GM23248 (cell line): ENCODE data around the gene MAPK11. TPM values are rescaled to one million over a fixed set of nuclear protein-coding genes. Genes with fewer than 3 reads are reported as not detected.

Source experiments
- DNase-seq: peaks from one replicate; pipeline ENCODE4 v3.0.0-alpha.2; 2015
- H2AFZ ChIP-seq: fragments of 200-600 bp; sonication (generic); 2 replicates; pipeline ENCODE4 v1.6.1; 2016; ENCODE audit warnings: antibody characterized with exemption
- H3F3A ChIP-seq: fragments of 200-600 bp; sonication (generic); 2 replicates; pipeline ENCODE4 v1.6.1; 2016; ENCODE audit warnings: mild to moderate bottlenecking, antibody characterized with exemption, mixed run types; ENCODE audit not compliant: insufficient read depth
- H3K27ac ChIP-seq: fragments of 200-600 bp; sonication (generic); 2 replicates; pipeline ENCODE4 v1.5.1; 2016; ENCODE audit warnings: mild to moderate bottlenecking
- H3K27me3 ChIP-seq: fragments of 200-600 bp; sonication (generic); replicated peaks from 2 replicates; pipeline ENCODE4 v1.6.1; 2016; ENCODE audit warnings: mild to moderate bottlenecking; ENCODE audit not compliant: insufficient read depth
- H3K36me3 ChIP-seq: fragments of 200-600 bp; sonication (generic); 2 replicates; pipeline ENCODE4 v1.6.1; 2016; ENCODE audit warnings: low read depth, mild to moderate bottlenecking
- H3K4me1 ChIP-seq: fragments of 200-600 bp; sonication (generic); 2 replicates; pipeline ENCODE4 v1.6.1; 2016; ENCODE audit warnings: mild to moderate bottlenecking; ENCODE audit not compliant: insufficient read depth
- H3K4me2 ChIP-seq: fragments of 200-600 bp; sonication (generic); one replicate; pipeline ENCODE4 v1.6.1; 2016; ENCODE audit warnings: mild to moderate bottlenecking; ENCODE audit not compliant: unreplicated experiment
- H3K4me3 ChIP-seq: fragments of 200-600 bp; sonication (generic); 2 replicates; pipeline ENCODE4 v1.5.1; 2016; ENCODE audit warnings: mild to moderate bottlenecking
- H3K79me2 ChIP-seq: fragments of 200-600 bp; sonication (generic); 2 replicates; pipeline ENCODE4 v1.6.1; 2016; ENCODE audit warnings: mild to moderate bottlenecking; ENCODE audit not compliant: insufficient read depth
- H3K9ac ChIP-seq: fragments of 200-600 bp; sonication (generic); 2 replicates; pipeline ENCODE4 v1.6.1; 2016; ENCODE audit warnings: mild to moderate bottlenecking
- H3K9me2 ChIP-seq: fragments of 200-600 bp; sonication (generic); 2 replicates; pipeline ENCODE4 v1.6.1; 2016; ENCODE audit warnings: mixed run types, mild to moderate bottlenecking, moderate library complexity; ENCODE audit not compliant: insufficient read depth
- H3K9me3 ChIP-seq: fragments of 200-600 bp; sonication (generic); one replicate; pipeline ENCODE4 v1.6.1; 2017; ENCODE audit warnings: low read depth
- H4K20me1 ChIP-seq: fragments of 200-600 bp; sonication (generic); 2 replicates; pipeline ENCODE4 v1.6.0; 2016; ENCODE audit not compliant: insufficient read depth
- EZH2 ChIP-seq: fragments of 200-600 bp; sonication (generic); IDR thresholded peaks from 2 replicates; pipeline ENCODE4 v1.6.1; 2018; ENCODE audit warnings: antibody characterized with exemption, mild to moderate bottlenecking; ENCODE audit not compliant: insufficient read depth, poor library complexity, severe bottlenecking
- EZH2phosphoT487 ChIP-seq: fragments of 200-600 bp; sonication (generic); IDR thresholded peaks from 2 replicates; pipeline ENCODE4 v1.6.1; 2018; ENCODE audit warnings: antibody characterized with exemption, moderate library complexity, mild to moderate bottlenecking, low read depth; ENCODE audit not compliant: insufficient read depth
- WGBS, 2 experiments: methylation state at CpG; one replicate each; pipeline ENCODE4 v1.1.6; 2015 to 2017; ENCODE audit warnings: low lambda C conversion rate in 2 of 2, low coverage in 1 of 2; ENCODE audit errors: missing lambda C conversion rate in 2 of 2; 5-methylcytosine and 5-hydroxymethylcytosine counted together
- in situ Hi-C: fragments of 300-500 bp; cut with MboI; formaldehyde crosslinking; loops from 2 replicates; pipeline ENCODE4 v1.15.0; 2020
- polyA plus RNA-seq: library from polyadenylated mRNA; unstranded; fragments of >200 nt; fragmentation: Nextera tagmentation; extraction: Ambion mirVana; gene quantifications from 2 replicates; pipeline ENCODE4 v1.2.1, GENCODE V29; 2016
- total RNA-seq: library from RNA; depleted of rRNA; stranded (reverse); fragments of >200 nt; shearing (Covaris generic); gene quantifications from 2 replicates; pipeline ENCODE4 v1.2.3, GENCODE V29; 2014

The MAPK11 gene
- total and polyA plus RNA-seq, 2 experiments from 2014 or later = 1.2 to 9.8 TPM

DNA sequence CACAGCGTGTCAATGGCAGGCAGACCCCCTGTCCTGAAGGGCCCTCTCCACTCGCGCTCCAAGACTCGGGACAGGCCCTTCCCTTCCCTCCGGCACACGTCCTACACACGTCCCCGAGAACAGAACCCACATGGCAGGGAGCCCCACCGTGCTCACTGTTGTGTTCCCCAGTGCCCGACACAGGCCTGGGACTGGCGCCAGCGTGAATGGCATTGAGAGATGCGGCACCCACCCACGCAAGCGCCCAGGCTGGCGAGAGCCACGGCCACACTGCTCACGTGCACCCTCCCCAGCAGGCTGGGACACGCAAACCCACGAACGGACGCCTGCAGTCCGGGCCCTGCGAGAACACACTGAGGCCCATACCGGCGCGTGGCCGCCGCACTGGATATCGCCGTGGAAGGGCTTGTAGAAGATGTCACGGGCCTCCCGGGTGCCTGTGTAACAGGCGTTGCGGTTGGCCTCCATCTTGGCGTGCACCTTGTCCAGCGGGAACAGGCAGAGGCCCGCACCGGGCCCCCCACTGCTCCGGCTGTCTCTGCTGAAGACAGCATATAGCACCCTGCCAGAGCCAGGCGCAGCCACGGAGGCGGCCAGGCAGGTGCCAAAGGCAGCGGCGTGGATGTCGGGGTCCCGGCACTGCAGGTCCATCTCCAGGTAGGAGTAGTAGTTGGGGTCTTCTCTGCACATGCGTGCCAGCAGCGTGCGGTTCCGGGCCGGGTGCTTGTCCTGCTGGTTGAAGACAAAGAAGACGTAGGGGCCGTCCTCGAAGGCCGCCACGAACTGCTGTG lies 19.2 kb upstream of the MAPK11 start:
- no peak for TF ChIP-seq EZH2phosphoT487
- TF ChIP-seq EZH2 = no peak
- in situ Hi-C loops = no loop called here
- Histone ChIP-seq H3K36me3 (peaks cover 14% of the 10 kb centered on the region; the same call in 1 of the 2 replicates), H3K4me1 (peaks cover 19% of the 10 kb centered on the region), H3K27ac (no peak overlapping the region), H3K27me3 (no peaks in the 10 kb centered on the region), H4K20me1 (no peaks in the 10 kb centered on the region), H3K9me3 (no peaks in the 10 kb centered on the region), H3K79me2 (peaks cover 92% of the 10 kb centered on the region), H3F3A (no peaks in the 10 kb centered on the region), H3K9ac (no peak overlapping the region), H3K9me2 (no peaks in the 10 kb centered on the region), H3K4me3 (no peak overlapping the region), H2AFZ (no peak overlapping the region), H3K4me2 (no peak overlapping the region)
- WGBS, 2 experiments = 95 to 97% methylated on average over 52 of the region's 57 CpGs
- no peak for DNase-seq

GRCh38 chr22:50287731-50288130 lies 17.6 kb upstream of the MAPK11 start:
- 92 to 94% methylated on average over 28 to 31 of the region's 31 CpGs for WGBS, 2 experiments
- in situ Hi-C loops = no loop called here
- Histone ChIP-seq H3K9me2 (no peaks in the 10 kb centered on the region), H3K9me3 (no peaks in the 10 kb centered on the region), H3K9ac (no peak overlapping the region), H3K4me1 (peaks cover 6% of the 10 kb centered on the region), H3K79me2 (peaks cover 77% of the 10 kb centered on the region), H2AFZ (no peak overlapping the region), H4K20me1 (no peaks in the 10 kb centered on the region), H3K36me3 (peaks cover 14% of the 10 kb centered on the region; the same call in 1 of the 2 replicates), H3K4me3 (no peak overlapping the region), H3F3A (no peaks in the 10 kb centered on the region), H3K4me2 (no peak overlapping the region), H3K27me3 (no peaks in the 10 kb centered on the region), H3K27ac (no peak overlapping the region)
- no peak for DNase-seq
- TF ChIP-seq EZH2phosphoT487 (no peak), EZH2 (no peak)

- Histone ChIP-seq H3K4me1 (no peaks in the 10 kb centered on the region), H3K27ac (no peak overlapping the region), H3K4me3 (no peak overlapping the region), H3K79me2 (peaks cover 68% of the 10 kb centered on the region), H3K9me3 (no peaks in the 10 kb centered on the region), H2AFZ (no peak overlapping the region), H3K27me3 (no peaks in the 10 kb centered on the region), H3K9ac (no peak overlapping the region), H3K9me2 (no peaks in the 10 kb centered on the region), H4K20me1 (no peaks in the 10 kb centered on the region), H3K4me2 (no peak overlapping the region), H3F3A (no peaks in the 10 kb centered on the region), H3K36me3 (peaks cover 18% of the 10 kb centered on the region; the same call in 1 of the 2 replicates)
- in situ Hi-C loops = no loop called here
- TF ChIP-seq EZH2phosphoT487 (no peak), EZH2 (no peak)
- DNase-seq = no peak
- 89 to 92% methylated on average over 26 to 33 of the region's 40 CpGs for WGBS, 2 experiments
Measured at GRCh38 chr22:50286701-50287318, 16.6 kb upstream of the MAPK11 start.

DNA sequence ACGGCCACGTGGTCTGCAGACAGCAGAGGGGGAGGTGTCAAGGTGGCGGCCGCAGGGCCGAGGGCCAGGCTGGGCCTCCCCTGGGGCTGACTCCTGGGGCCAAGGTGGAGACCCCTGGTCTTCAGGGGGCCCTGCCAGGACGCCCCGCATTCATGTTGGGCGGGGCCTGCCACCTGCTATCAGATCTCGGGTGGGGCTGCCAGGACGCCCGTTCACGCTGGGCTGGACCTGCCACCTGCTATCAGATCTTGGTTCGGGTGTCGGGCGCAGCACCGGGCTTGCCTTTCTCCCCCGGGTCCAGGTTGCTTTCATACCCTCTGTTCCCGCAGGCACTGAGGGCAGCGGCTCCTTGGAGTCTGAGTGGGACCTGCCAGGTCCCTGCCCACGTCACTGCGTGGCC lies 16.1 kb upstream of the MAPK11 start:
- peaks cover 63% of the 10 kb centered on the region for H3K79me2 ChIP-seq
- no peaks in the 10 kb centered on the region for H3K4me1 ChIP-seq
- TF ChIP-seq EZH2phosphoT487 = no peak
- no peak overlapping the region for H3K4me2 ChIP-seq
- H2AFZ ChIP-seq = no peak overlapping the region
- no peak overlapping the region for H3K9ac ChIP-seq
- no peaks in the 10 kb centered on the region for H3K9me2 ChIP-seq
- no peak overlapping the region for H3K4me3 ChIP-seq
- no peak for DNase-seq
- H3K36me3 ChIP-seq = peaks cover 22% of the 10 kb centered on the region; the same call in 1 of the 2 replicates
- H3K27me3 ChIP-seq = no peaks in the 10 kb centered on the region
- 94 to 95% methylated on average over 18 to 20 of the region's 21 CpGs for WGBS, 2 experiments
- no peaks in the 10 kb centered on the region for H3K9me3 ChIP-seq
- no peaks in the 10 kb centered on the region for H3F3A ChIP-seq
- no peaks in the 10 kb centered on the region for H4K20me1 ChIP-seq
- in situ Hi-C loops = no loop called here
- no peak overlapping the region for H3K27ac ChIP-seq
